ENCODE measurements around the gene MORC3. TPM values are rescaled to one million over a fixed set of nuclear protein-coding genes. Genes with fewer than 3 reads are reported as not detected.
A peak's percentile ranks its signal among the peaks of the same experiment; 100 is the strongest.
"Not testable (repeated sequence)": the region's sequence is repeated elsewhere in the genome, so short reads cannot be mapped to it uniquely, and the experiment has no call there.

Gene MORC3
- 17.9 and 20.0 TPM in 2 replicates for total RNA-seq (2014; rRNA removed)
- polyA plus RNA-seq (2012) = 5.0 TPM

- DNase-seq (ENCODE audit: low read depth) = peak; percentile 98
These were observed at the start of gene MORC3 for GRCh38 chr21:36319767-36320420. MORC3 (plus strand) TSS chr21:36320197; CDS start chr21:36320265, 68 bp downstream.

- DNase-seq (ENCODE audit: low read depth) = not testable (repeated sequence)
These were observed 49.0 kb upstream of the MORC3 start for GRCh38 chr21:36270786-36271695.

GRCh38 chr21:36274128-36274527, 45.9 kb upstream of the MORC3 start:
- no peak for DNase-seq (ENCODE audit: low read depth)

GRCh38 chr21:36282568-36283230, 37.3 kb upstream of the MORC3 start:
- DNase-seq (ENCODE audit: low read depth) = peak; percentile 80

GRCh38 chr21:36283231-36283622, 36.8 kb upstream of the MORC3 start:
- not testable (repeated sequence) for DNase-seq (ENCODE audit: low read depth)

GRCh38 chr21:36288651-36289243, 31.2 kb upstream of the MORC3 start:
- DNase-seq (ENCODE audit: low read depth) = no peak

GRCh38 chr21:36291509-36291908, 28.5 kb upstream of the MORC3 start:
- no peak for DNase-seq (ENCODE audit: low read depth)

- DNase-seq (ENCODE audit: low read depth) = no peak
These were observed 22.5 kb upstream of the MORC3 start for GRCh38 chr21:36297406-36297937.

GRCh38 chr21:36297938-36298572, 21.9 kb upstream of the MORC3 start:
- DNase-seq (ENCODE audit: low read depth) = peak; percentile 26

- no peak for DNase-seq (ENCODE audit: low read depth)
These were observed 13.0 kb upstream of the MORC3 start for GRCh38 chr21:36306872-36307534.

GRCh38 chr21:36310016-36310415, 10.0 kb upstream of the MORC3 start:
- no peak for DNase-seq (ENCODE audit: low read depth)

- DNase-seq (ENCODE audit: low read depth) = not testable (repeated sequence)
These were observed 6.6 kb upstream of the MORC3 start for GRCh38 chr21:36313446-36313845.

GRCh38 chr21:36316045-36316444, 4.0 kb upstream of the MORC3 start:
- DNase-seq (ENCODE audit: low read depth) = not testable (repeated sequence)

- DNase-seq (ENCODE audit: low read depth) = no peak
These were observed 3.0 kb upstream of the MORC3 start for GRCh38 chr21:36316872-36317484.

- DNase-seq (ENCODE audit: low read depth) = not testable (repeated sequence)
These were observed 611 bp upstream of the MORC3 start for GRCh38 chr21:36319406-36319766.

GRCh38 chr21:36320421-36321324, 676 bp downstream of the MORC3 start:
- peak; percentile 81 for DNase-seq (ENCODE audit: low read depth)

- no peak for DNase-seq (ENCODE audit: low read depth)
These were observed 1.5 kb downstream of the MORC3 start for GRCh38 chr21:36321325-36322082.

GRCh38 chr21:36322083-36322424, 2.1 kb downstream of the MORC3 start:
- peak; percentile 70 for DNase-seq (ENCODE audit: low read depth)
